IMR-90 (cell line): ENCODE results near the gene PRELID3B. TPM values are rescaled to one million over a fixed set of nuclear protein-coding genes. Genes with fewer than 3 reads are reported as not detected.

Source experiments
- ATAC-seq: fragments of 200-7000 bp; cut with Tn5 transposase; 2 replicates; pipeline ENCODE4 v1.9.1; 2020; ENCODE audit warnings: low read depth, mild to moderate bottlenecking, moderate library complexity
- BruUV-seq: library from RNA; stranded (reverse); fragments of 400-500 nt; replicated peaks from 2 replicates; lab custom pipeline; 2021; lab: Mats Ljungman, UMichigan
- CTCF ChIA-PET: fragments of 300-600 bp; formaldehyde crosslinking; extraction: SDS; loops from one replicate; lab custom pipeline; 2021; ENCODE audit warnings: antibody characterized with exemption; lab: Yijun Ruan, JAX
- POLR2A ChIA-PET: fragments of 300-600 bp; sonication (Branson Sonifier 250); formaldehyde crosslinking; loops from one replicate; lab custom pipeline; 2022; ENCODE audit warnings: antibody characterized with exemption; ENCODE audit not compliant: unreplicated experiment; lab: Charles Lee
- DNase-seq: peaks from one replicate; pipeline ENCODE4 v3.0.0; 2013
- H2AFZ ChIP-seq: replicated peaks from 2 replicates; pipeline ENCODE3; 2013; ENCODE audit warnings: low read length, mild to moderate bottlenecking; ENCODE audit not compliant: poor library complexity
- H2AK5ac ChIP-seq: 2 replicates; pipeline ENCODE4 v1.6.1; 2013; ENCODE audit warnings: low read depth, low read length, inconsistent platforms
- H2AK9ac ChIP-seq: replicated peaks from 2 replicates; pipeline ENCODE3; 2013; ENCODE audit warnings: mild to moderate bottlenecking, low read depth, low read length, moderate library complexity; ENCODE audit not compliant: poor library complexity
- H2BK120ac ChIP-seq: 2 replicates; pipeline ENCODE4 v1.6.1; 2013; ENCODE audit warnings: low read depth, low read length, inconsistent platforms
- H2BK15ac ChIP-seq: 3 replicates; pipeline ENCODE4 v1.6.1; 2013; ENCODE audit warnings: low read depth, low read length, inconsistent platforms
- H2BK20ac ChIP-seq: 2 replicates; pipeline ENCODE4 v1.6.1; 2013; ENCODE audit warnings: low read depth, mild to moderate bottlenecking, inconsistent platforms, low read length, moderate library complexity
- H2BK5ac ChIP-seq: 2 replicates; pipeline ENCODE4 v1.6.1; 2013; ENCODE audit warnings: mild to moderate bottlenecking, low read depth, low read length, inconsistent platforms; ENCODE audit not compliant: poor library complexity, severe bottlenecking
- H3K14ac ChIP-seq: replicated peaks from 2 replicates; pipeline ENCODE4 v1.6.1; 2013; ENCODE audit warnings: low read depth, low read length, inconsistent platforms
- H3K18ac ChIP-seq: 2 replicates; pipeline ENCODE4 v1.6.1; 2013; ENCODE audit warnings: low read depth, low read length, control low read depth
- H3K23ac ChIP-seq: 2 replicates; pipeline ENCODE4 v1.6.1; 2013; ENCODE audit warnings: low read depth, low read length, inconsistent platforms
- H3K27ac ChIP-seq: 2 replicates; pipeline ENCODE4 v1.5.1; 2013; ENCODE audit warnings: mild to moderate bottlenecking, control low read depth, low read length; ENCODE audit not compliant: insufficient read depth
- H3K27me3 ChIP-seq: 2 replicates; pipeline ENCODE4 v1.6.1; 2013; ENCODE audit warnings: low read length; ENCODE audit not compliant: control insufficient read depth, insufficient read depth
- H3K36me3 ChIP-seq: 2 replicates; pipeline ENCODE4 v1.6.1; 2013; ENCODE audit warnings: low read length, mixed read lengths; ENCODE audit not compliant: control insufficient read depth, insufficient read depth
- H3K4ac ChIP-seq: 2 replicates; pipeline ENCODE4 v1.6.1; 2013; ENCODE audit warnings: low read depth, low read length, inconsistent platforms
- H3K4me1 ChIP-seq: 2 replicates; pipeline ENCODE4 v1.6.1; 2013; ENCODE audit warnings: low read length, mixed read lengths; ENCODE audit not compliant: control insufficient read depth, insufficient read depth
- H3K4me2 ChIP-seq: 2 replicates; pipeline ENCODE4 v1.6.1; 2013; ENCODE audit warnings: low read depth, mild to moderate bottlenecking, control low read depth, low read length, moderate library complexity
- H3K4me3 ChIP-seq: 2 replicates; pipeline ENCODE4 v1.5.1; 2013; ENCODE audit warnings: low read depth, mild to moderate bottlenecking, control low read depth, low read length, moderate library complexity; ENCODE audit not compliant: insufficient read depth
- H3K56ac ChIP-seq: 2 replicates; pipeline ENCODE4 v1.6.1; 2013; ENCODE audit warnings: low read length, inconsistent platforms; ENCODE audit not compliant: insufficient read depth; ENCODE audit errors: extremely low read depth
- H3K79me1 ChIP-seq, 2 experiments: 2 replicates each; pipeline ENCODE4 v1.6.1; 2013; ENCODE audit warnings: low read length in 2 of 2, inconsistent platforms in 1 of 2, low read depth in 1 of 2
- H3K9ac ChIP-seq: 2 replicates; pipeline ENCODE4 v1.6.1; 2013; ENCODE audit warnings: low read depth, low read length, control low read depth
- H3K9me1 ChIP-seq: 2 replicates; pipeline ENCODE4 v1.6.1; 2013; ENCODE audit warnings: low read length, inconsistent platforms; ENCODE audit not compliant: insufficient read depth
- H3K9me3 ChIP-seq: 2 replicates; pipeline ENCODE4 v1.6.1; 2013; ENCODE audit warnings: low read length; ENCODE audit not compliant: control insufficient read depth, insufficient read depth
- H4K20me1 ChIP-seq: 2 replicates; pipeline ENCODE4 v1.6.1; 2013; ENCODE audit warnings: low read length, inconsistent platforms; ENCODE audit not compliant: insufficient read depth
- H4K5ac ChIP-seq: 2 replicates; pipeline ENCODE4 v1.6.1; 2013; ENCODE audit warnings: mild to moderate bottlenecking, low read depth, low read length, control low read depth
- H4K8ac ChIP-seq, 2 experiments: 2 replicates each; pipeline ENCODE4 v1.6.1; 2013; ENCODE audit warnings: low read depth in 2 of 2, low read length in 2 of 2, control low read depth in 1 of 2, inconsistent platforms in 1 of 2
- H4K91ac ChIP-seq: 2 replicates; pipeline ENCODE4 v1.6.1; 2013; ENCODE audit warnings: low read depth, low read length, inconsistent platforms; ENCODE audit not compliant: insufficient read depth
- RCOR1 ChIP-seq: IDR thresholded peaks from 2 replicates; pipeline ENCODE4 v1.6.1; 2012; ENCODE audit warnings: mild to moderate bottlenecking, low read length, improper control_type of control experiment; ENCODE audit not compliant: insufficient replicate concordance
- WGBS, 2 experiments: methylation state at CpG; one replicate each; pipeline versions ENCODE4 v1.1.5 to v1.1.7; 2013; ENCODE audit warnings: missing lambda C conversion rate in 2 of 2; ENCODE audit not compliant: insufficient read length in 1 of 2; ENCODE audit errors: extremely low coverage in 2 of 2; 5-methylcytosine and 5-hydroxymethylcytosine counted together
- dilution Hi-C: fragments of 300-500 bp; cut with HindIII; formaldehyde crosslinking; loops from one replicate; pipeline ENCODE4 v1.14.3; 2018; ENCODE audit warnings: low sequenced_read_pairs; ENCODE audit not compliant: unreplicated experiment
- in situ Hi-C: fragments of 300-500 bp; cut with MboI; formaldehyde crosslinking; loops from 3 replicates; pipeline ENCODE4 v1.14.3; 2019; ENCODE audit warnings: low sequenced_read_pairs, inconsistent platforms, mixed read lengths
- intact Hi-C: fragments of 100-400 bp; cut with micrococcal nuclease; formaldehyde crosslinking; loops from 2 replicates; pipeline ENCODE4 v1.10.0; 2022
- polyA plus RNA-seq, 3 experiments: library from polyadenylated mRNA; depleted of rRNA; stranded (reverse); fragments of >200 nt; gene quantifications; 2 replicates each; pipeline ENCODE4 v1.2.3, GENCODE V29; 2012; ENCODE audit warnings: low replicate concordance in 1 of 3
- total RNA-seq: library from RNA; depleted of rRNA; stranded (reverse); fragments of >200 nt; gene quantifications from 2 replicates; pipeline ENCODE4 v1.2.3, GENCODE V29; 2012

PRELID3B gene
- total and polyA plus RNA-seq, 2 of the 4 experiments (the other 2 are of a cell fraction), result 24.8 to 41.9 TPM

DNA sequence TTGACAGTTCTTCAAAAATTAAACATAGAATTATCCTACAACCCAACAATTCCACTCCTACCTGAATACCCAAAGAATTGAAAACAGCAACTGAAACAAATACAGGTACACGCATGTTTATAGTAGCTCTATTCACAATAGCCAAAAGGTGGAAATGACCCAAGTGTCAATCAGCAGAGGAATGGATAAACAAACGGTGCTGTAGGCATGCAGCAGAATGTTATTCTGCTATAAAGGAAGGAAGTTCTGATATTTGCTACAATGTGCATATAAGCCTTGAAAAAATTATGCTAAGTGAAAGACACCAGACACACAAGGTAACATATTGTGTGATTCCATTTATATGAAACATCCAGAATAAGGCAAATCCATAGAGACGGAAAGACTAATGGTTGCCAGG, 38.5 kb upstream of the PRELID3B start:
- H2BK5ac ChIP-seq, result no peak overlapping the region
- H2BK15ac ChIP-seq, result no peak overlapping the region
- dilution Hi-C loops, result no loop called here
- H3K9ac ChIP-seq, result no peak overlapping the region
- H3K18ac ChIP-seq, result no peak overlapping the region
- H3K79me1 ChIP-seq, result no peaks in the 10 kb centered on the region
- in situ Hi-C loops, result no loop called here
- H3K9me1 ChIP-seq, result peaks cover 5% of the 10 kb centered on the region; the same call in 1 of the 2 replicates
- H3K4ac ChIP-seq, result no peak overlapping the region
- H3K27ac ChIP-seq, result no peak overlapping the region
- H3K36me3 ChIP-seq, result no peaks in the 10 kb centered on the region
- no peak overlapping the region for H3K56ac ChIP-seq
- no peak overlapping the region for H3K23ac ChIP-seq
- no TSS peak for BruUV-seq
- intact Hi-C loops, result loop anchor here (10.0 kb wide), 2 partner anchors 324 to 414 kb away; no protein-coding TSS in a partner anchor
- no peak overlapping the region for H4K5ac ChIP-seq
- no peak overlapping the region for H2BK20ac ChIP-seq
- H3K9me3 ChIP-seq, result no peaks in the 10 kb centered on the region
- WGBS, 2 experiments, result no CpG with 5 or more reads among the region's 3 CpGs
- no peak for TF ChIP-seq RCOR1
- ATAC-seq (no peak), DNase-seq (no peak)
- H3K4me3 ChIP-seq, result no peak overlapping the region
- H4K20me1 ChIP-seq, result no peaks in the 10 kb centered on the region
- H3K27me3 ChIP-seq, result peaks cover 3% of the 10 kb centered on the region
- H2AK5ac ChIP-seq, result no peak overlapping the region
- no peak overlapping the region for H3K14ac ChIP-seq
- no peak overlapping the region for H4K91ac ChIP-seq
- H3K4me1 ChIP-seq, result peaks cover 2% of the 10 kb centered on the region; the same call in 1 of the 2 replicates
- no peak overlapping the region for H3K4me2 ChIP-seq
- CTCF ChIA-PET, result no interaction called here
- no peak overlapping the region for H2BK120ac ChIP-seq
- POLR2A ChIA-PET, result no interaction called here
- H2AK9ac ChIP-seq, result no peak overlapping the region
- H2AFZ ChIP-seq, result no peak overlapping the region
- no peak overlapping the region for H4K8ac ChIP-seq
